GM12878 (cell line): ENCODE results near the gene TMEM259. TPM values are rescaled to one million over a fixed set of nuclear protein-coding genes. Genes with fewer than 3 reads are reported as not detected.
A peak's percentile ranks its signal among the peaks of the same experiment; 100 is the strongest.

Source experiments
- CEBPZ ChIP-seq: fragments of 150-350 bp; IDR thresholded peaks from 2 replicates; pipeline ENCODE4 v1.6.1; 2016; ENCODE audit warnings: low read depth, low read length
- CHD2 ChIP-seq: IDR thresholded peaks from 2 replicates; pipeline ENCODE4 v1.6.1; 2011; ENCODE audit warnings: low read depth, low read length, improper control_type of control experiment, borderline replicate concordance
- E4F1 ChIP-seq: fragments of 450-650 bp; IDR thresholded peaks from 2 replicates; pipeline ENCODE4 v1.6.1; 2018; ENCODE audit warnings: borderline replicate concordance, mild to moderate bottlenecking; ENCODE audit not compliant: partially characterized antibody
- FOXK2 ChIP-seq: fragments of 450-650 bp; IDR thresholded peaks from 2 replicates; pipeline ENCODE4 v1.6.1; 2017; ENCODE audit warnings: mild to moderate bottlenecking, moderate library complexity
- FOXM1 ChIP-seq: IDR thresholded peaks from 2 replicates; pipeline ENCODE4 v1.6.1; 2012; ENCODE audit warnings: low read depth, mild to moderate bottlenecking, inconsistent platforms, low read length, moderate library complexity
- IKZF2 ChIP-seq, 2 experiments: fragments of 450-650 bp; IDR thresholded peaks; 2 replicates each; pipeline ENCODE4 v1.6.1; 2017; ENCODE audit warnings: mild to moderate bottlenecking in 2 of 2, moderate library complexity in 2 of 2
- NFIC ChIP-seq: IDR thresholded peaks from 2 replicates; pipeline ENCODE4 v1.6.1; 2012; ENCODE audit warnings: low read depth, mild to moderate bottlenecking, inconsistent platforms, low read length, moderate library complexity
- RFX5 ChIP-seq: IDR thresholded peaks from 2 replicates; pipeline ENCODE4 v1.6.1; 2011; ENCODE audit warnings: low read depth, low read length, improper control_type of control experiment
- SREBF2 ChIP-seq: IDR thresholded peaks from 2 replicates; pipeline ENCODE4 v1.6.1; 2012; ENCODE audit warnings: mild to moderate bottlenecking, low read length
- TCF7 ChIP-seq: IDR thresholded peaks from 2 replicates; pipeline ENCODE4 v1.6.1; 2014; ENCODE audit warnings: antibody characterized with exemption, borderline replicate concordance
- ZBTB11 ChIP-seq: fragments of 450-650 bp; formaldehyde crosslinking; IDR thresholded peaks from 2 replicates; pipeline ENCODE4 v1.5.0; 2022; ENCODE audit warnings: mild to moderate bottlenecking, missing genetic modification characterization
- ZNF207 ChIP-seq: fragments of 450-650 bp; IDR thresholded peaks from 2 replicates; pipeline ENCODE4 v1.6.1; 2014; ENCODE audit warnings: antibody characterized with exemption, mild to moderate bottlenecking, borderline replicate concordance
- ZNF217 ChIP-seq: fragments of 450-650 bp; IDR thresholded peaks from 2 replicates; pipeline ENCODE4 v1.6.1; 2017; ENCODE audit warnings: antibody characterized with exemption, mild to moderate bottlenecking
- ZNF24 ChIP-seq: fragments of 450-650 bp; IDR thresholded peaks from 2 replicates; pipeline ENCODE4 v1.6.1; 2017; ENCODE audit warnings: antibody characterized with exemption, mild to moderate bottlenecking
- polyA plus RNA-seq, 11 experiments: library from polyadenylated mRNA; depleted of rRNA in 4 of 11; unstranded in 6 of 11; stranded (reverse) in 5 of 11; fragments of >200 nt; fragmentation: Nextera tagmentation in 4 of 11; fragmentation: Illumina TruSeq in 1 of 11; extraction: Ambion mirVana in 4 of 11; extraction: Trizol in 1 of 11; gene quantifications; 1 replicate in 1 of 11; 2 replicates in 10 of 11; pipeline versions ENCODE4 v1.2.1 to v1.2.3, GENCODE V29; 2011 to 2016; ENCODE audit warnings: inconsistent platforms in 2 of 11, missing spikeins in 2 of 11, low read depth in 1 of 11
- total RNA-seq, 4 experiments: library from RNA; depleted of rRNA in 3 of 4; stranded (reverse); fragments of >200 nt in 3 of 4; fragmentation: Illumina TruSeq in 1 of 4; extraction: Trizol in 1 of 4; gene quantifications; 2 replicates each; pipeline versions ENCODE4 v1.2.1 to v1.2.3, GENCODE V29; 2013 to 2021
- TF ChIP-seq, protein P1 (sequence below): IDR thresholded peaks from 2 replicates; pipeline ENCODE4 v1.6.1; 2011; ENCODE audit warnings: low read depth, mild to moderate bottlenecking, low read length, moderate library complexity, borderline replicate concordance; ENCODE audit errors: extremely low read depth
- TF ChIP-seq, protein P2 (sequence below): fragments of 450-650 bp; IDR thresholded peaks from 2 replicates; pipeline ENCODE4 v1.6.1; 2017; ENCODE audit warnings: mild to moderate bottlenecking, low read depth, inconsistent platforms; ENCODE audit not compliant: poor library complexity, severe bottlenecking

TMEM259 gene
- total and polyA plus RNA-seq, 10 of the 15 experiments (the other 5 are each of a cell fraction or from before 2014, with no cell fraction given) = 0.43 to 184 (median 62.0) TPM

DNA sequence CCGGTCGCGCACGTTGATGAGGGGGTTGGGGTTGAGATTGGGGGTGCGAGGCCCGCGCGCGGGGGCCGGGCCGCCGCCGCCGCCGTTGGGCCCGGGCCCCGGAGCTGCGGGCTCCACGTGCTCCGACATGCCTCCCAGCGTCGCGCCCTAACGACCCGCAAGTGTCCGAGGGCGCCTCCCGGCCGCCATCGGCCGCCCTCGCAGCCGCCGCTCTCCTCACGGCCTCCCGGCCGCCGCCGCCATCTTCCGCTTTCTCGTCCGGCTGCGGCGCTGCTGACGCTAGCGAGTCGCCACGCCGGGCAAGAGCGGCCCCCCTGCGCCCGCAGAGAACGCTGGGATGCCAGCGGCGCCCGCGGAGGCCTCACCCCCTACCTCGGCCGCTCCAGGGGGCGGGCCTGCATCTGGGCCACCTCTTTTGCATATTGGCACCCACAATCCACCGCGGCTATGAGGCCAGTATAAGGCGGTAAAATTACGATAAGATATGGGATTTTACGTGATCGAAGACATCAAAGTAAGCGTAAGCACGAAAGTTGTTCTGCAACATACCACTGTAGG lies at the start of gene TMEM259 (continued):
- TF ChIP-seq, protein P1, sequence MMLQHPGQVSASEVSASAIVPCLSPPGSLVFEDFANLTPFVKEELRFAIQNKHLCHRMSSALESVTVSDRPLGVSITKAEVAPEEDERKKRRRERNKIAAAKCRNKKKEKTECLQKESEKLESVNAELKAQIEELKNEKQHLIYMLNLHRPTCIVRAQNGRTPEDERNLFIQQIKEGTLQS = no peak
- TF ChIP-seq RFX5 = no peak
- no peak for TF ChIP-seq IKZF2 (IDR thresholded peaks at IDR 0.05)
- no peak for TF ChIP-seq NFIC
- TF ChIP-seq ZBTB11 (CRISPR knock-in tag) = no peak
- TF ChIP-seq E4F1 = no peak
- TF ChIP-seq FOXK2 = no peak
- no peak for TF ChIP-seq ZNF207
- TF ChIP-seq FOXM1 = no peak
- no peak for TF ChIP-seq SREBF2
- TF ChIP-seq CHD2 = 0 out of 2 replicates have a peak, but pooled peaks have one; percentile 27
- TF ChIP-seq ZNF24 = peak; percentile 22; the same call in 1 of the 2 replicates
- TF ChIP-seq TCF7 = no peak
- TF ChIP-seq, protein P2, sequence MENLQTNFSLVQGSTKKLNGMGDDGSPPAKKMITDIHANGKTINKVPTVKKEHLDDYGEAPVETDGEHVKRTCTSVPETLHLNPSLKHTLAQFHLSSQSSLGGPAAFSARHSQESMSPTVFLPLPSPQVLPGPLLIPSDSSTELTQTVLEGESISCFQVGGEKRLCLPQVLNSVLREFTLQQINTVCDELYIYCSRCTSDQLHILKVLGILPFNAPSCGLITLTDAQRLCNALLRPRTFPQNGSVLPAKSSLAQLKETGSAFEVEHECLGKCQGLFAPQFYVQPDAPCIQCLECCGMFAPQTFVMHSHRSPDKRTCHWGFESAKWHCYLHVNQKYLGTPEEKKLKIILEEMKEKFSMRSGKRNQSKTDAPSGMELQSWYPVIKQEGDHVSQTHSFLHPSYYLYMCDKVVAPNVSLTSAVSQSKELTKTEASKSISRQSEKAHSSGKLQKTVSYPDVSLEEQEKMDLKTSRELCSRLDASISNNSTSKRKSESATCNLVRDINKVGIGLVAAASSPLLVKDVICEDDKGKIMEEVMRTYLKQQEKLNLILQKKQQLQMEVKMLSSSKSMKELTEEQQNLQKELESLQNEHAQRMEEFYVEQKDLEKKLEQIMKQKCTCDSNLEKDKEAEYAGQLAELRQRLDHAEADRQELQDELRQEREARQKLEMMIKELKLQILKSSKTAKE = no peak
- TF ChIP-seq ZNF217 = peak; percentile 69; the same call in 1 of the 2 replicates
- TF ChIP-seq CEBPZ = no peak
